Large intestine (tissue), 3 donors: ENCODE data around the gene IGF1R. TPM values are rescaled to one million over a fixed set of nuclear protein-coding genes. Genes with fewer than 3 reads are reported as not detected.

Experiments
- DNase-seq, 2 donors: peaks; one replicate each; pipeline versions ENCODE4 v3.0.0 to v3.0.0-alpha.2; 2013
- H3K27ac ChIP-seq: one replicate; pipeline ENCODE4 v1.5.1; 2013; ENCODE audit warnings: low read length
- H3K27me3 ChIP-seq: 2 replicates; pipeline ENCODE4 v1.6.1; 2013; ENCODE audit warnings: low read length; ENCODE audit not compliant: control insufficient read depth, insufficient read depth
- H3K36me3 ChIP-seq: 2 replicates; pipeline ENCODE4 v1.6.1; 2013; ENCODE audit warnings: low read length; ENCODE audit not compliant: control insufficient read depth, insufficient read depth
- H3K4me1 ChIP-seq: one replicate; pipeline ENCODE4 v1.6.1; 2013; ENCODE audit warnings: low read length; ENCODE audit not compliant: control insufficient read depth, insufficient read depth
- H3K4me3 ChIP-seq: one replicate; pipeline ENCODE4 v1.5.1; 2013; ENCODE audit warnings: low read length
- H3K9me3 ChIP-seq: one replicate; pipeline ENCODE4 v1.6.1; 2013; ENCODE audit warnings: mild to moderate bottlenecking, low read depth, low read length, moderate library complexity; ENCODE audit not compliant: control insufficient read depth
- WGBS: methylation state at CpG from one replicate; pipeline ENCODE4 v1.1.5; 2013; ENCODE audit warnings: low lambda C conversion rate; ENCODE audit not compliant: insufficient coverage; 5-methylcytosine and 5-hydroxymethylcytosine counted together
- polyA plus RNA-seq: library from polyadenylated mRNA; unstranded; fragments of 120-200 nt; gene quantifications from one replicate; pipeline ENCODE4 v1.2.1, GENCODE V29; 2013

IGF1R gene
- polyA plus RNA-seq, 1 donor: 22.5 TPM

DNA sequence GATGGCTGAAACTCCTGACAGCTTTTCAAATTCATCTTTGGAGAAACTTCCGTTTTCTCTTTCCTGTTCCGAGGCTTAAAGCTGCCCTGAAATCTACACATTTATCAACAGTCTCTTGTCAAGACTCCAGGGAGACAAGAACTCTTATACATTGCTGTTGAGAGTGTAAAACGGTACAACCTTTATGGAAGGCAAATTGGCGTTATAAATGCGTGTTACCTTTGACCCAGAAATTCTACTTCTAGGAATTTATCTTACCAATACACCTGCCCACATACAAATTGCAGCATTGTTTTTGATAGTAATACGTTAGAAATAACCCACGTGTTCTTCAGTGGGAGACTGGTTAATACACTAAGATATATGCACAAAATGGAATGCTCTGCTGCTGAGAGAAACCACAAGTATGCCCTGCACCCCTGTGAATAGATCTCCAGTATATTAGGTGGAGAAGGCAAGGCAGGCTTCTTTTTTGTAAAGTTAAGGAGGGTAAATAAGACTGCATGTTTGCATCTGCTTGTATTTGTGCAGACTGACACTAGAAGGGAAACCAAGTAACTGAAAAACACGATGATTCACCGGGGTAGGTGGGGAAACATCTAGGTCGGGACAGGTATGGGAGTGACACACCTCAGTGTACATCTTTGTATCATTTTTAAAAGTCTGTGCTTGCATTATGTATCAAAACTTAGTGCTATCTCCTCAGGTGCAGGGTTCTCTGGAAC lies 97.5 kb downstream of the IGF1R start:
- Histone ChIP-seq H3K27ac (peak overlapping the region; percentile 92), H3K4me3 (no peak overlapping the region), H3K36me3 (no peaks in the 10 kb centered on the region), H3K4me1 (peaks cover 32% of the 10 kb centered on the region), H3K9me3 (no peaks in the 10 kb centered on the region), H3K27me3 (no peaks in the 10 kb centered on the region)
- 22% methylated on average over 4 of the region's 10 CpGs for WGBS
- peak; percentile 47 to 85 for DNase-seq

DNA sequence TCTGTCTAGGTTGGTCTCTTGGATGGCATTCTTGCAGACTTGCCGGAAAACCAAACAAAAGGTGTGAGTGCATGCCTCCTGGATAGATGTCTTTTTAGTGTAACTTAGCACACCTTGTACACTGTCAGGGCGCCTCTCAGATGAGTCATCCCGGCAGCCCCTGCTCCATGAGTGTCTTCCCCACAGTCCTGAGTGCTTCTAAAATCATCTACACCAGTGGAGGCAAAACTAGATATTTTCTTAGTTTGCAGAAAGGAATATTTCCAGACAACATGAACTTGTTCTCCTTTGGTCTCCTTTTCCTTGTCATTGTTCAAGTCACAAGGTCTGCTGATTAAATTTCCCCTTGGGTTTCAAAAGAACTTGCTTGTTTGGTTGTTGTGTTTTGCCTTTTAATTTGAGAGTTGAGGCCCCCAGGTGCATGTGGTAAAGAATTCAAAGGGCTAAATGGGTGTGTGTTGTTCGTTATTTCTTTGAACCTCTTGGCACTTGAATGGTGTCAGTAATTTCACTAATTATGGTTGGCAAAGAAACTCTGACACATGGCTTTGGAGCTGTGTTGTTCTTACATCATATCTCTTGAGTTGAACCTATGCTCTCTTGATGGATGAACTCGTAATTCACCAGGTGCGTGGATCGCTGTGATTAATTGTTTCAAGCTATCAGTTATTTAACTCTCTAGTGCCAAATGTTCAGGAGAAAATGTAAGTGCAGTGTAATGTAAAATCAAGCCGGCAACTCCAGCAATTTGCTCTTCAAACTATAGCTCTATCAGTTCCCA lies 98.2 kb downstream of the IGF1R start:
- no peaks in the 10 kb centered on the region for H3K36me3 ChIP-seq
- H3K9me3 ChIP-seq: no peaks in the 10 kb centered on the region
- H3K4me3 ChIP-seq: no peak overlapping the region
- peak; percentile 40 to 72 for DNase-seq
- 7% methylated on average over 3 of the region's 8 CpGs for whole genome bisulfite sequencing
- H3K27ac ChIP-seq: peak overlapping the region; percentile 92
- peaks cover 32% of the 10 kb centered on the region for H3K4me1 ChIP-seq
- no peaks in the 10 kb centered on the region for H3K27me3 ChIP-seq

- H3K4me3 ChIP-seq: no peak overlapping the region
- no peaks in the 10 kb centered on the region for H3K36me3 ChIP-seq
- WGBS: no CpG with 5 or more reads among the region's 4 CpGs
- no peaks in the 10 kb centered on the region for H3K9me3 ChIP-seq
- no peak overlapping the region for H3K27ac ChIP-seq
- no peaks in the 10 kb centered on the region for H3K27me3 ChIP-seq
- no peaks in the 10 kb centered on the region for H3K4me1 ChIP-seq
- no peak for DNase-seq
These were observed 103.4 kb downstream of the IGF1R start for GRCh38 chr15:98751767-98752166.

DNA sequence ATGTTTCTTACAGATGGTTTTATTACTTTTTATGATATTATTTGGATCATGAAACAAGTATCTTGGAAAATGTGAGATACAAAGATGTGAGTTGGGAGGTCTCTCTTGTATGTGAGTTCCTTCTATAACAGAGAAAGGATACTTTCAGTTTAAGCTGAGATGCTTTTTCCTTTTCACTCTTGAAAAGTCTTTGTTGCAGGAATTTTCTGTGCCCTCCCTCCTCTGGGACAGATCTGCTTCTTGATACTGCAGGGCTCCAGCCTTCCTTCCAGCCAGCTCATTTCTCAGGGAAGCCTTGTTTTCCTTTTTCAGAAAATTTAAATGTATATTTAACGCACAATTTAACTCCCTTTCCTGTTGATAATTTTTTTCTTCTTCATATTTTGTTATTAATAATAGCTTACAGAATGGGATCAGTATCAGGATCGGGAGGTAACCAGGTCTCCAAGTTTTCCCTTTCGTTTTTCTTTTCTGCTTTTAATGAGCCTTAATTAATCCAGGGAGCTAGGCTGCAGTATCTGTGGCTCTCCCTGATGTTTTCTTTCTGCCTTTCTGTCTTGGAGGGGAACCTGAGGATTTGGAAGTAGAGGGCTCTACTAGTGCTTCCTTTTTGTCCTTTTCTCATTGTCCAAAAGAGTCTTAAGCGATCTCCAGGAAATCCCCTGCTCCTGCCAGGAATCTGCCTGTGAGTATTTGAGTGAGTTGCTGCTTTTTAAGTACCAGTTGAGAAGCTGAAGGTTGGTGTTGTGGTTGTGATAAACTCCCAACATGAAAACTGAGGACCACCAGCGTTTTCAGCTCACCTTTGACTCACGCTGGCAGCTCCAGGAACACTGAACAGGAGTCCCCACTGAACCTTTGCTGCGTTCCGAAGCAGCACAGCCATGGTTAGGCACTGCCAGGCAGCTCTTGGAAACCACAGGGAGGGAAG lies 105.7 kb downstream of the IGF1R start:
- no peak for DNase-seq
- Histone ChIP-seq H3K27me3 (no peaks in the 10 kb centered on the region), H3K27ac (no peak overlapping the region), H3K4me3 (no peak overlapping the region), H3K36me3 (no peaks in the 10 kb centered on the region), H3K9me3 (no peaks in the 10 kb centered on the region), H3K4me1 (no peaks in the 10 kb centered on the region)
- 88% methylated on average over 3 of the region's 8 CpGs for WGBS

DNA sequence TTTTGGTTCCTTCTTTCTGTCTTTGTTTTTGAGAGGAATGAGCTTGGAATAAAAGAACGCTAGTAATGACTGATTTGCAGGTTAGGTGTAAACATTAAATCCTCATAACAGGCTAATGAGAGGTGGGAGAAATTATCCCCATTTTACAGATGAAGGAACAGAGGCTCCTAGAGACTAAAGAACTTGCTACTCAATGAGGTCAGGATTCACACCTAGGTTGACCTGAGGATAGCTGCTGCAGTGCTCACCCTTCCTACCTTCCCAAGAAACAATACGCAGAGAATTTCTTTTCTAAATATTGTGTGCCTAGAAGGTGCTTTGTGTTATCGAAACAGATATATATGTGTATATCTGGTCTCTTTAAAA lies 106.3 kb downstream of the IGF1R start:
- DNase-seq: no peak
- Histone ChIP-seq H3K4me1 (no peaks in the 10 kb centered on the region), H3K27me3 (no peaks in the 10 kb centered on the region), H3K4me3 (no peak overlapping the region), H3K36me3 (no peaks in the 10 kb centered on the region), H3K27ac (no peak overlapping the region), H3K9me3 (no peaks in the 10 kb centered on the region)
- WGBS: no CpG with 5 or more reads among the region's 3 CpGs

- H3K27me3 ChIP-seq: no peaks in the 10 kb centered on the region
- no peaks in the 10 kb centered on the region for H3K9me3 ChIP-seq
- DNase-seq: no peak
- H3K36me3 ChIP-seq: no peaks in the 10 kb centered on the region
- H3K4me1 ChIP-seq: no peaks in the 10 kb centered on the region
- WGBS: 92% methylated on average over 4 of the region's 7 CpGs
- no peak overlapping the region for H3K4me3 ChIP-seq
- no peak overlapping the region for H3K27ac ChIP-seq
These were observed 106.8 kb downstream of the IGF1R start for GRCh38 chr15:98755138-98755537.

- H3K4me1 ChIP-seq: no peaks in the 10 kb centered on the region
- H3K27me3 ChIP-seq: no peaks in the 10 kb centered on the region
- H3K4me3 ChIP-seq: no peak overlapping the region
- WGBS: 100% methylated on average over 1 of the region's 2 CpGs
- no peak for DNase-seq
- H3K9me3 ChIP-seq: no peaks in the 10 kb centered on the region
- no peaks in the 10 kb centered on the region for H3K36me3 ChIP-seq
- no peak overlapping the region for H3K27ac ChIP-seq
These were observed 107.4 kb downstream of the IGF1R start for GRCh38 chr15:98755781-98756180.

- WGBS: 100% methylated on average over 1 of the region's 8 CpGs
- H3K4me1 ChIP-seq: no peaks in the 10 kb centered on the region
- no peak overlapping the region for H3K27ac ChIP-seq
- no peaks in the 10 kb centered on the region for H3K27me3 ChIP-seq
- no peaks in the 10 kb centered on the region for H3K9me3 ChIP-seq
- DNase-seq: no peak
- no peaks in the 10 kb centered on the region for H3K36me3 ChIP-seq
- H3K4me3 ChIP-seq: no peak overlapping the region
These were observed 109.9 kb downstream of the IGF1R start for GRCh38 chr15:98758224-98758623.

GRCh38 chr15:98759277-98759676 lies 110.9 kb downstream of the IGF1R start:
- H3K27ac ChIP-seq: no peak overlapping the region
- DNase-seq: no peak
- WGBS: no CpG with 5 or more reads among the region's 3 CpGs
- H3K4me3 ChIP-seq: no peak overlapping the region
- H3K36me3 ChIP-seq: no peaks in the 10 kb centered on the region
- no peaks in the 10 kb centered on the region for H3K9me3 ChIP-seq
- H3K27me3 ChIP-seq: no peaks in the 10 kb centered on the region
- no peaks in the 10 kb centered on the region for H3K4me1 ChIP-seq

- 60% methylated on average over 1 of the region's 9 CpGs for WGBS
- no peak for DNase-seq
- Histone ChIP-seq H3K4me1 (no peaks in the 10 kb centered on the region), H3K27ac (no peak overlapping the region), H3K36me3 (no peaks in the 10 kb centered on the region), H3K9me3 (no peaks in the 10 kb centered on the region), H3K4me3 (no peak overlapping the region), H3K27me3 (no peaks in the 10 kb centered on the region)
These were observed 111.9 kb downstream of the IGF1R start for GRCh38 chr15:98760112-98760826.
